ENCODE measurements around the gene EML1.

- peak; percentile 70 for TF ChIP-seq EP300 (conservative IDR thresholded peaks at IDR 0.05; ENCODE audit: poor library complexity, severe bottlenecking)
- no peak for TF ChIP-seq EZH2 (IDR thresholded peaks at IDR 0.05; ENCODE audit: borderline replicate concordance, insufficient read depth, low read length, poor library complexity, severe bottlenecking)
- TF ChIP-seq REST (IDR thresholded peaks at IDR 0.05; ENCODE audit: borderline replicate concordance): peak; percentile 35
- peak; percentile 55 for TF ChIP-seq CTCF (IDR thresholded peaks at IDR 0.05; ENCODE audit: poor library complexity, severe bottlenecking)
- peak; percentile 33 for TF ChIP-seq POLR2AphosphoS5 (IDR thresholded peaks at IDR 0.05)
- TF ChIP-seq TAF1 (IDR thresholded peaks at IDR 0.05; ENCODE audit: low read depth): no peak
- no peak for TF ChIP-seq RAD21 (conservative IDR thresholded peaks at IDR 0.05)
Observed at GRCh38 chr14:99860219-99860618, 67.0 kb downstream of the EML1 start.

All from neural cell (in vitro differentiated cells).